Measurements from ENCODE around the gene WFIKKN1. TPM values are rescaled to one million over a fixed set of nuclear protein-coding genes. Genes with fewer than 3 reads are reported as not detected.

WFIKKN1 gene
- total and polyA plus RNA-seq, 2 of the 4 experiments (the other 2 are of a cell fraction), result 0.10 TPM; not detected in 1

- in situ Hi-C loops (cut with MboI; ENCODE audit: low sequenced_read_pairs) (no loop called here), dilution Hi-C loops (cut with HindIII; ENCODE audit: low sequenced_read_pairs, unreplicated experiment) (no loop called here), intact Hi-C loops (cut with micrococcal nuclease) (no loop called here)
- Histone ChIP-seq H2BK120ac (ENCODE audit: low read depth, low read length) (no peak overlapping the region), H2BK15ac (ENCODE audit: low read depth, low read length) (no peak overlapping the region), H3K79me1 (ENCODE audit: low read depth in 1 of 2, low read length in 2 of 2) (peaks cover 0 to 23% of the 10 kb centered on the region in 2 experiments; a peak in 1 of 4 replicates), H3K9me1 (ENCODE audit: insufficient read depth, low read length) (peaks cover 6% of the 10 kb centered on the region), H4K91ac (ENCODE audit: insufficient read depth, low read depth, low read length) (no peak overlapping the region), H3K36me3 (ENCODE audit: control insufficient read depth, insufficient read depth, low read length) (peaks cover 23% of the 10 kb centered on the region), H3K14ac (replicated peaks; ENCODE audit: low read depth, low read length) (no peak overlapping the region), H3K4me2 (ENCODE audit: low read depth, low read length) (no peak overlapping the region), H3K23ac (ENCODE audit: low read depth, low read length) (no peak overlapping the region), H3K27ac (ENCODE audit: insufficient read depth, low read length) (no peak overlapping the region), H4K20me1 (ENCODE audit: insufficient read depth, low read length) (peaks cover 13% of the 10 kb centered on the region), H2AK9ac (replicated peaks; ENCODE audit: low read depth, low read length, poor library complexity) (peak overlapping the region; percentile 28), H3K9ac (ENCODE audit: low read depth, low read length) (no peak overlapping the region), H2AFZ (replicated peaks; ENCODE audit: low read length, poor library complexity) (no peak overlapping the region), H3K18ac (ENCODE audit: low read depth, low read length) (no peak overlapping the region), H3K4me1 (ENCODE audit: control insufficient read depth, insufficient read depth, low read length) (peaks cover 6% of the 10 kb centered on the region), H3K27me3 (ENCODE audit: control insufficient read depth, insufficient read depth, low read length) (no peaks in the 10 kb centered on the region), H4K8ac (ENCODE audit: low read depth in 2 of 2, low read length in 2 of 2) (no peak overlapping the region), H3K4ac (ENCODE audit: low read depth, low read length) (no peak overlapping the region), H4K5ac (ENCODE audit: low read depth, low read length) (no peak overlapping the region), H2BK20ac (ENCODE audit: low read depth, low read length) (no peak overlapping the region), H2AK5ac (ENCODE audit: low read depth, low read length) (no peak overlapping the region), H3K4me3 (ENCODE audit: insufficient read depth, low read depth, low read length) (no peak overlapping the region), H3K9me3 (ENCODE audit: control insufficient read depth, insufficient read depth, low read length) (no peaks in the 10 kb centered on the region), H2BK5ac (ENCODE audit: low read depth, low read length, poor library complexity, severe bottlenecking) (no peak overlapping the region), H3K56ac (ENCODE audit: extremely low read depth, insufficient read depth, low read length) (no peak overlapping the region)
- 98% methylated on average over 8 of the region's 13 CpGs; no CpG with 5 or more reads in 1 of the 2 experiments for WGBS, 2 experiments (ENCODE audit: extremely low coverage in 2 of 2, insufficient read length in 1 of 2)
- no peak for ATAC-seq (ENCODE audit: low read depth)
- TF ChIP-seq MAFK (IDR thresholded peaks at IDR 0.05; ENCODE audit: low read depth, low read length) (no peak), BHLHE40 (IDR thresholded peaks at IDR 0.05; ENCODE audit: low read depth, low read length) (no peak), CEBPB (IDR thresholded peaks at IDR 0.05; ENCODE audit: low read depth, low read length) (no peak), USF2 (IDR thresholded peaks at IDR 0.05; ENCODE audit: low read depth, low read length) (no peak), ELK1 (IDR thresholded peaks at IDR 0.05; ENCODE audit: borderline replicate concordance, low read depth, low read length) (no peak), MAZ (IDR thresholded peaks at IDR 0.05; ENCODE audit: borderline replicate concordance, low read depth, low read length) (no peak), RFX5 (IDR thresholded peaks at IDR 0.05; ENCODE audit: low read depth, low read length) (no peak), MXI1 (IDR thresholded peaks at IDR 0.05; ENCODE audit: borderline replicate concordance, low read depth, low read length) (no peak)
- ChIA-PET POLR2A (ENCODE audit: unreplicated experiment) (no interaction called here), CTCF (no interaction called here)
- no peak for DNase-seq
- no TSS peak for BruUV-seq (replicated peaks)
Observed at GRCh38 chr16:666572-666971, 35.8 kb downstream of the WFIKKN1 start.
